GF-D8 (cell line): ENCODE results near the gene FRMD6.

ENCODE experiments used
- DNase-seq: peaks from one replicate; lab custom pipeline; 2025; lab: John Stamatoyannopoulos, UW

FRMD6 gene

DNA sequence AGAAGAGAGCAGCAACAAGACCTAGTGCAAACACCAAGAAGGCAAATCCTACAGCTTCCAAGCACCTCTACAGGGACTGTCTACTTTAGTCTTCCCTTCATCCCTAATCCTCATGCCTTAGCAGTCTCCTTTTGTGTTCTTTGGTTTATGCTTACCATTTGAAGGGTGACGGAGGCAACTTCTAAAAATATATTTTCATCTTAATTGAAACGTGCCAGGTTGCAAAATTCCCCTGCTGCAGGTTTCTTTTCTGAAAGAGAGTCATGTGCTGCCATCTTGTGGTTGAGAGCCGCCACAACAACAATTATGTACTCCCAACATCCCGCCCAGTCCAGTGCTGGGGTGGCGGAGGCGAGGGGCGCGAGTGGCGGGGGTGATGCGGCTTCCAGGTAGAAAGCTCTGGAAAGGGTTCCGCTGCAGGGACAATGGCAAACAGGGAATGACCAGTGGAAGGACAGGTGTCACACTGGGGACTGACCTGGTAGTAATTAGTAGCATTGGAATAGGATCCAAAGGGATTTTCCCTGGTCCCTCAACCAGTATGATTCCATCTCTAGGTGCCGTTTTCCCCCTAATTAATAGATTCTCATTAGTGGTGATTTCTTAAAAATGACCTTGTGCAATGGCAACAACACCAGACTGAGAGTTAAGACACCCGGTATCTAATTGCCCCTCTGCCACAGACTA is 128.4 kb downstream of the FRMD6 start:
- DNase-seq: no peak
